Stimulated activated CD8-positive, alpha-beta memory T cell treated with anti-CD3 and anti-CD28 coated beads, Interleukin-15, amount 100 ng/mL, for 24 hours (primary cell): ENCODE measurements around the gene ERCC6L.

ENCODE experiments used
- DNase-seq: peaks from one replicate; pipeline ENCODE4 v3.0.0-alpha.2; 2020; ENCODE audit warnings: low read depth

The ERCC6L gene

GRCh38 chrX:72238721-72239475, at the start of gene ERCC6L:
ERCC6L (minus strand) TSS chrX:72239027; CDS start chrX:72238911, 116 bp downstream.
- peak; percentile 56 for DNase-seq

GRCh38 chrX:72282302-72282701, 43.5 kb upstream of the ERCC6L start:
- DNase-seq: no peak

- no peak for DNase-seq
Measured at GRCh38 chrX:72280321-72280845, 41.6 kb upstream of the ERCC6L start.

GRCh38 chrX:72276478-72276953, 37.7 kb upstream of the ERCC6L start:
- DNase-seq: no peak

GRCh38 chrX:72274526-72274925, 35.7 kb upstream of the ERCC6L start:
- DNase-seq: no peak

GRCh38 chrX:72273718-72274117, 34.9 kb upstream of the ERCC6L start:
- no peak for DNase-seq

GRCh38 chrX:72272868-72273267, 34.0 kb upstream of the ERCC6L start:
- DNase-seq: no peak

- no peak for DNase-seq
Measured at GRCh38 chrX:72271812-72272211, 33.0 kb upstream of the ERCC6L start.

- DNase-seq: no peak
Measured at GRCh38 chrX:72271091-72271788, 32.4 kb upstream of the ERCC6L start.

- no peak for DNase-seq
Measured at GRCh38 chrX:72270316-72270866, 31.6 kb upstream of the ERCC6L start.

- no peak for DNase-seq
Measured at GRCh38 chrX:72269671-72270251, 30.9 kb upstream of the ERCC6L start.

- no peak for DNase-seq
Measured at GRCh38 chrX:72268597-72269365, 30.0 kb upstream of the ERCC6L start.

GRCh38 chrX:72265263-72265662, 26.4 kb upstream of the ERCC6L start:
- no peak for DNase-seq

GRCh38 chrX:72262077-72262476, 23.2 kb upstream of the ERCC6L start:
- no peak for DNase-seq

- no peak for DNase-seq
Measured at GRCh38 chrX:72260448-72260847, 21.6 kb upstream of the ERCC6L start.

GRCh38 chrX:72258174-72258573, 19.3 kb upstream of the ERCC6L start:
- DNase-seq: no peak

GRCh38 chrX:72255864-72256263, 17.0 kb upstream of the ERCC6L start:
- DNase-seq: no peak

- DNase-seq: no peak
Measured at GRCh38 chrX:72255445-72255844, 16.6 kb upstream of the ERCC6L start.

GRCh38 chrX:72254816-72255215, 16.0 kb upstream of the ERCC6L start:
- no peak for DNase-seq

- DNase-seq: no peak
Measured at GRCh38 chrX:72253686-72254085, 14.9 kb upstream of the ERCC6L start.

GRCh38 chrX:72247206-72247942, 8.5 kb upstream of the ERCC6L start:
- no peak for DNase-seq
